SHP77 treated with DMSO at 0.1 percent for 48 hours (cell line): ENCODE data around the gene GNS.
"Not testable (repeated sequence)": the region's sequence is repeated elsewhere in the genome, so short reads cannot be mapped to it uniquely, and the experiment has no call there.

ENCODE experiments used
- DNase-seq: peaks from one replicate; lab custom pipeline; 2025; lab: John Stamatoyannopoulos, UW

GNS gene

GRCh38 chr12:64695550-64695949 is 63.7 kb downstream of the GNS start:
- no peak for DNase-seq

- no peak for DNase-seq
Observed at GRCh38 chr12:64694130-64695040, 64.8 kb downstream of the GNS start.

GRCh38 chr12:64691795-64692583 is 67.2 kb downstream of the GNS start:
- no peak for DNase-seq

GRCh38 chr12:64691227-64691794 is 67.9 kb downstream of the GNS start:
- no peak for DNase-seq

GRCh38 chr12:64690236-64690635 is 69.0 kb downstream of the GNS start:
- DNase-seq = not testable (repeated sequence)

- no peak for DNase-seq
Observed at GRCh38 chr12:64688715-64689114, 70.5 kb downstream of the GNS start.

- no peak for DNase-seq
Observed at GRCh38 chr12:64688219-64688618, 71.0 kb downstream of the GNS start.

- no peak for DNase-seq
Observed at GRCh38 chr12:64687816-64688215, 71.4 kb downstream of the GNS start.

GRCh38 chr12:64685605-64686004 is 73.6 kb downstream of the GNS start:
- no peak for DNase-seq

GRCh38 chr12:64685050-64685449 is 74.2 kb downstream of the GNS start:
- no peak for DNase-seq

GRCh38 chr12:64683816-64684543 is 75.2 kb downstream of the GNS start:
- DNase-seq = no peak

- DNase-seq = peak; percentile 48
Observed at GRCh38 chr12:64682572-64683277, 76.5 kb downstream of the GNS start.

GRCh38 chr12:64681200-64682052 is 77.8 kb downstream of the GNS start:
- no peak for DNase-seq

GRCh38 chr12:64680235-64680634 is 79.0 kb downstream of the GNS start:
- DNase-seq = peak; percentile 48

- peak; percentile 70 for DNase-seq
Observed at GRCh38 chr12:64679487-64680001, 79.7 kb downstream of the GNS start.

GRCh38 chr12:64678835-64679234 is 80.4 kb downstream of the GNS start:
- DNase-seq = no peak

GRCh38 chr12:64678248-64678647 is 81.0 kb downstream of the GNS start:
- DNase-seq = no peak

- DNase-seq = no peak
Observed at GRCh38 chr12:64675795-64676194, 83.4 kb downstream of the GNS start.

GRCh38 chr12:64674367-64674922 is 84.8 kb downstream of the GNS start:
- DNase-seq = no peak
